Adrenal gland (tissue), 12 donors: ENCODE data around the gene RAB27B. TPM values are rescaled to one million over a fixed set of nuclear protein-coding genes. Genes with fewer than 3 reads are reported as not detected.

Experiments used
- DNase-seq, 7 donors: peaks; one replicate each; pipeline ENCODE4 v3.0.0-alpha.2; 2019 to 2020
- H3K27ac ChIP-seq, 5 donors: fragments of 200-600 bp; sonication (generic) in 4 of 5; 1 replicate in 3 of 5; 2 replicates in 2 of 5; pipeline versions ENCODE4 v1.5.1 to v1.8.0; 2016 to 2020; ENCODE audit warnings: mild to moderate bottlenecking in 1 of 5
- H3K27me3 ChIP-seq: fragments of 200-600 bp; 2 replicates; pipeline ENCODE4 v1.8.0; 2021
- H3K36me3 ChIP-seq, 2 donors: fragments of 200-600 bp; replicated peaks in 1 of 2; 1 replicate in 1 of 2; 2 replicates in 1 of 2; pipeline versions ENCODE4 v1.5.1 to v1.8.0; 2018 to 2022
- H3K4me1 ChIP-seq, 2 donors: fragments of 200-600 bp; replicated peaks in 1 of 2; 1 replicate in 1 of 2; 2 replicates in 1 of 2; pipeline versions ENCODE4 v1.5.1 to v1.8.0; 2018 to 2021
- H3K4me3 ChIP-seq, 4 donors: fragments of 200-600 bp; sonication (generic) in 3 of 4; one replicate each; pipeline ENCODE4 v1.5.1; 2016 to 2018
- H3K9me3 ChIP-seq, 3 donors: fragments of 200-600 bp; sonication (generic) in 1 of 3; replicated peaks in 1 of 3; 1 replicate in 2 of 3; 2 replicates in 1 of 3; pipeline versions ENCODE4 v1.5.1 to v1.8.0; 2016 to 2021
- CTCF ChIP-seq, 6 experiments: fragments of 450-650 bp in 4 of 6; fragments of 200-600 bp in 2 of 6; sonication (generic) in 1 of 6; IDR thresholded peaks; 1 replicate in 5 of 6; 2 replicates in 1 of 6; pipeline versions ENCODE4 v1.5.1 to v1.8.0; 2016 to 2021; ENCODE audit warnings: antibody characterized with exemption in 6 of 6, mild to moderate bottlenecking in 2 of 6, moderate library complexity in 1 of 6
- POLR2A ChIP-seq, 2 donors: fragments of 450-650 bp; IDR thresholded peaks; one replicate each; pipeline ENCODE4 v1.6.1; 2017; ENCODE audit warnings: antibody characterized with exemption in 2 of 2, mild to moderate bottlenecking in 2 of 2, moderate library complexity in 1 of 2
- WGBS, 4 donors: extraction: QIAGEN DNeasy Blood & Tissue Kit in 2 of 4; methylation state at CpG; one replicate each; pipeline versions ENCODE4 v1.1.5 to v1.1.7; 2013 to 2017; 5-methylcytosine and 5-hydroxymethylcytosine counted together
- intact Hi-C, 2 donors: fragments of 100-400 bp; cut with DNase I; formaldehyde crosslinking; loops; one replicate each; pipeline versions ENCODE4 v1.14.1 to v1.15.0; 2022 to 2023
- polyA plus RNA-seq, 3 donors: library from polyadenylated mRNA; stranded (reverse); fragments of 200-250 nt in 2 of 3; fragments of 350-450 nt in 1 of 3; fragmentation: Illumina TruSeq in 1 of 3; extraction: RNeasy Lipid Tissue Mini Kit (QIAGEN cat#74804) in 1 of 3; gene quantifications; one replicate each; pipeline ENCODE4 v1.2.3, GENCODE V29; 2013 to 2014
- total RNA-seq, 9 donors: library from RNA; depleted of rRNA in 4 of 9; stranded (reverse); fragments of >200 nt in 4 of 9; fragments of 120-200 nt in 1 of 9; fragmentation: NEBNext Ultra II Directional in 1 of 9; extraction: Animal tissue kit (Norgen Biotek cat#: 25700) in 1 of 9; gene quantifications; one replicate each; pipeline versions ENCODE4 v1.1.0 to v1.2.4, GENCODE V29; 2013 to 2023
- donor health status: healthy with polysubstance abuse.
- donor health status: Bipolar disorder and iron deficiency.
- donor health status: DM: yes; HTN: yes; CAD: no.
- donor health status: DM: no; HTN: no; CAD: no.
- donor health status: DM: no; HTN: no; CAD: no.
- donor health status: DM: yes; HTN: yes; CAD: no.

RAB27B gene
- total and polyA plus RNA-seq, 12 donors, result 0.04 to 3.9 (median 1.1) TPM; not detected in 3

- no peak overlapping the region for H3K4me3 ChIP-seq
- no peak for DNase-seq
- no peak overlapping the region for H3K27ac ChIP-seq
- no peaks in the 10 kb centered on the region for H3K27me3 ChIP-seq
- H3K4me1 ChIP-seq, result no peaks in the 10 kb centered on the region
- 34 to 43% (median 38%) methylated on average over 2 of the region's 2 CpGs for WGBS, 4 donors
- TF ChIP-seq CTCF (IDR thresholded peaks at IDR 0.05) (no peak), POLR2A (IDR thresholded peaks at IDR 0.05) (no peak)
- intact Hi-C loops, result no loop called here
- no peaks in the 10 kb centered on the region for H3K9me3 ChIP-seq
- no peaks in the 10 kb centered on the region for H3K36me3 ChIP-seq
These were observed 17.5 kb downstream of the RAB27B start for GRCh38 chr18:54845787-54846186.

GRCh38 chr18:54848121-54848520, 19.8 kb downstream of the RAB27B start:
- no peak for DNase-seq
- Histone ChIP-seq H3K27ac (no peak overlapping the region), H3K9me3 (no peaks in the 10 kb centered on the region), H3K4me3 (no peak overlapping the region), H3K27me3 (no peaks in the 10 kb centered on the region), H3K36me3 (no peaks in the 10 kb centered on the region), H3K4me1 (no peaks in the 10 kb centered on the region)
- intact Hi-C loops, result no loop called here
- TF ChIP-seq POLR2A (IDR thresholded peaks at IDR 0.05), result no peak
- TF ChIP-seq CTCF (IDR thresholded peaks at IDR 0.05), result no peak
- WGBS, 4 donors, result 86 to 93% (median 90%) methylated on average over 1 of the region's 1 CpG

- TF ChIP-seq POLR2A (IDR thresholded peaks at IDR 0.05), result no peak
- TF ChIP-seq CTCF (IDR thresholded peaks at IDR 0.05), result no peak
- no peaks in the 10 kb centered on the region for H3K4me1 ChIP-seq
- no peak overlapping the region for H3K27ac ChIP-seq
- no peaks in the 10 kb centered on the region for H3K27me3 ChIP-seq
- intact Hi-C loops, result no loop called here
- no peaks in the 10 kb centered on the region for H3K9me3 ChIP-seq
- no peaks in the 10 kb centered on the region for H3K36me3 ChIP-seq
- DNase-seq, result no peak
- H3K4me3 ChIP-seq, result no peak overlapping the region
- WGBS, 4 donors, result 58 to 82% (median 73%) methylated on average over 2 of the region's 2 CpGs
These were observed 21.4 kb downstream of the RAB27B start for GRCh38 chr18:54849683-54850082.

GRCh38 chr18:54850598-54850997, 22.3 kb downstream of the RAB27B start:
- Histone ChIP-seq H3K4me1 (no peaks in the 10 kb centered on the region), H3K27ac (no peak overlapping the region), H3K4me3 (no peak overlapping the region), H3K9me3 (no peaks in the 10 kb centered on the region), H3K36me3 (no peaks in the 10 kb centered on the region), H3K27me3 (no peaks in the 10 kb centered on the region)
- 80 to 94% (median 85%) methylated on average over 3 of the region's 3 CpGs for WGBS, 4 donors
- TF ChIP-seq POLR2A (IDR thresholded peaks at IDR 0.05) (no peak), CTCF (IDR thresholded peaks at IDR 0.05) (no peak)
- DNase-seq, result no peak
- intact Hi-C loops, result no loop called here
